ENCODE measurements around the gene SLC6A11.

Gene SLC6A11

DNA sequence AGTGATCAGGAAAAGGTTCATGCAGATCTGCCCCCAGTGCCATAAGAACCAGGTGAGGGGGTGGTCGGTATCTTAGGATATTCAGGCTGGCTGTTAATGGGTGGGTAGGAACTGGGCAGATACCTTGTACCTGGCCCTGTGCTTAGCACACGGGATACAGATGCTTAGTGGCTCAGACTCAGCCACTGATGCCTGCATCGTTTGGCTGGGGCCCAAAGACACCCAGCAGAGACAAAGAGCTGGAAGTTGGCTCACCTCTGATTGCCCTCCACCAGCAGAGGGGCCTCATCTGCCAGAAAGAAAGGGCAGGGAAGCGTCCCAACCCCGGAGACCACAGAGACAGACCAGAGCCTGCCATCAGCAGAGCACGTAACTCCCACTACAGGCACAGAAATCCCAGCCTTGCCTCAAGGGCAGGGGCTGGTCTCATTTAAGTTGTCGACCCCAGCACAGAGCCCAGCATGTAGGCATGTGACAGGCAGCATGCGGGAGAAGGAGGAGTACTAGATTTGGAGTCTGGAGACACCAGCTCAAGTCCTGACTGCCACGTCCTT lies 112.5 kb downstream of the SLC6A11 start:
- H3K27me3 ChIP-seq (ENCODE audit: control insufficient read depth, insufficient read depth, low read length) = no peaks in the 10 kb centered on the region
- H3K9me3 ChIP-seq (ENCODE audit: control insufficient read depth, insufficient read depth, low read length) = no peaks in the 10 kb centered on the region
- H3K4me3 ChIP-seq (ENCODE audit: low read length) = no peak overlapping the region
- H3K36me3 ChIP-seq (ENCODE audit: control insufficient read depth, insufficient read depth, low read length) = no peaks in the 10 kb centered on the region
- no CpG with 5 or more reads among the region's 9 CpGs for WGBS (ENCODE audit: insufficient coverage, insufficient read length)
- H3K27ac ChIP-seq (ENCODE audit: low read length) = no peak overlapping the region
- H3K4me1 ChIP-seq (ENCODE audit: control insufficient read depth, insufficient read depth, low read length) = no peaks in the 10 kb centered on the region; the same call in 1 of the 2 replicates
- no peak for DNase-seq (ENCODE audit: low read depth, low spot score)

- Histone ChIP-seq H3K9me3 (ENCODE audit: control insufficient read depth, insufficient read depth, low read length) (no peaks in the 10 kb centered on the region), H3K4me1 (ENCODE audit: control insufficient read depth, insufficient read depth, low read length) (no peaks in the 10 kb centered on the region; the same call in 1 of the 2 replicates), H3K36me3 (ENCODE audit: control insufficient read depth, insufficient read depth, low read length) (no peaks in the 10 kb centered on the region), H3K27me3 (ENCODE audit: control insufficient read depth, insufficient read depth, low read length) (no peaks in the 10 kb centered on the region), H3K4me3 (ENCODE audit: low read length) (no peak overlapping the region), H3K27ac (ENCODE audit: low read length) (no peak overlapping the region)
- no CpG with 5 or more reads among the region's 17 CpGs for WGBS (ENCODE audit: insufficient coverage, insufficient read length)
- no peak for DNase-seq (ENCODE audit: low read depth, low spot score)
Measured at GRCh38 chr3:10928961-10929471, 113.0 kb downstream of the SLC6A11 start.

DNA sequence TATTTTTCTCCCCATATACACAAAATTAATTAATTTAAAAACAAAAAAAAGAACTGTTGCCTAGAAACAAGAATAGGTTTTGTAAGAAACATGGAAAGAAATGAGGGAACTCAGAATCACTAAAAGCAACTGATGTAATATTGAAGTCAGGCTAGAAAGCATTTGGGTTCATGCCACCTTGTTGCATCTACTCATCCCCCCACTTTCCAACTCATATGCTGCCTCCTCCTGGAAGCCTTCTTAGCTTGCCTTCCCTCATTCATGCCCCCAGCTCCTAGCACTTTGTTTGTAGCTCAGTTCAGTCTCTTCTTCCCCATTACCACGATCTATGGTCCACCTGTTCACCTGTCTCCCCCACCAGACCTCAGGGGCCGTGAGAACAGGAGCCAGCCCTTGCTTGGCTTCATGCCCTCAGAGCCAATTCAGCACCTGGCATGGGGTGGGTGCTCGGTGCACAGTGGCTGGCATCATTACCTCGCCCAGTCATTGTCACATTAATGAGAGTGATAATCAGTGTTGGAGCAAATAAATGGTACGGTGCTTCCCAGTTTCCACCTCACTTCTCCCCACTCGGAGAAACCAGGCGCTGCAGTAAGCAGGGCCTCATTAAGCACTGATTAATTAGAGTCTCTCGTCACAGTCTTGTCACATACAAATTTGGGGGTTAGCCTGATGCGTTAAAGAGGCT lies 114.1 kb downstream of the SLC6A11 start:
- Histone ChIP-seq H3K9me3 (ENCODE audit: control insufficient read depth, insufficient read depth, low read length) (no peaks in the 10 kb centered on the region), H3K4me3 (ENCODE audit: low read length) (no peak overlapping the region), H3K4me1 (ENCODE audit: control insufficient read depth, insufficient read depth, low read length) (no peaks in the 10 kb centered on the region; the same call in 1 of the 2 replicates), H3K27me3 (ENCODE audit: control insufficient read depth, insufficient read depth, low read length) (no peaks in the 10 kb centered on the region), H3K36me3 (ENCODE audit: control insufficient read depth, insufficient read depth, low read length) (no peaks in the 10 kb centered on the region; the same call in 1 of the 2 replicates), H3K27ac (ENCODE audit: low read length) (no peak overlapping the region)
- DNase-seq (ENCODE audit: low read depth, low spot score) = no peak
- WGBS (ENCODE audit: insufficient coverage, insufficient read length) = no CpG with 5 or more reads among the region's 9 CpGs

DNA sequence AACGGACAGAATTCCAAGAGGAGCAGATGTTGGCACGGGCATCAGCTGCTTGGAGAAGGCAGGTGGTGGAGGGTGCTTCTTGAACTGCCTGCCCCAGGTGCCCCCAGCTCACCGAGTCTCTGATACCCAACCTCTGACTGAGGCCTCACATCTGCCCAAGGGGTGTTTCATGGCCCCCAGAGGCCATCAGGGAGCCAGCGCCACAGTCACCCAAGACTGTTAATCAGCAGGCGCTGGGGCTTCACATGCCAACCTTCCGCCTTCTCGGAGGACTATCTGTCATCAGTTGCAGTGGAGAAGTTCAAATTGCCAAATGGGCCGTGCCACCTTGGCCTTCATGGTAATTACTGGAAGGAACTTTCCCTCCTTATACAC lies 114.6 kb downstream of the SLC6A11 start:
- Histone ChIP-seq H3K27ac (ENCODE audit: low read length) (no peak overlapping the region), H3K4me1 (ENCODE audit: control insufficient read depth, insufficient read depth, low read length) (no peaks in the 10 kb centered on the region; the same call in 1 of the 2 replicates), H3K9me3 (ENCODE audit: control insufficient read depth, insufficient read depth, low read length) (no peaks in the 10 kb centered on the region), H3K27me3 (ENCODE audit: control insufficient read depth, insufficient read depth, low read length) (no peaks in the 10 kb centered on the region), H3K36me3 (ENCODE audit: control insufficient read depth, insufficient read depth, low read length) (no peaks in the 10 kb centered on the region; the same call in 1 of the 2 replicates), H3K4me3 (ENCODE audit: low read length) (no peak overlapping the region)
- DNase-seq (ENCODE audit: low read depth, low spot score) = no peak
- WGBS (ENCODE audit: insufficient coverage, insufficient read length) = no CpG with 5 or more reads among the region's 8 CpGs

DNA sequence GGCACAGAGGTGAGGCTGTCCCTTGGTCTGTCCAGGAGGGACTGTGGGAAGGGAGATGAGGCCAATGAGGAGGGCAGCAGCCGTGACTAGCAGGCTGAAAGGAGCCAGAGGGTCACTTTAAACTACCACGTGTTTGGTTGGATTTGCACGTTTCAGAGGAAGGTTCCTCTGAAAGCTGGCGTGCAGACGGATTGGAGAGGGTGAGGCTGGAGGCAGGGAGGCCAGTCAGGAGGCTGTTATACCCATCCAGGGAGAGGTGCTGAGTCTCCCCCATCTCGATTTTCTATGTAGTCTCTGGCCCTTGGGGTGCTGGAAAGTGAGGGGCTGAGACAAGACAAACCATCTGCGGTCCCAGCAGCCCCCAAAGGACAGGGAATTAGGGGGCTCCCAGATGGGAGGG lies 116.6 kb downstream of the SLC6A11 start:
- DNase-seq (ENCODE audit: low read depth, low spot score) = no peak
- H3K36me3 ChIP-seq (ENCODE audit: control insufficient read depth, insufficient read depth, low read length) = no peaks in the 10 kb centered on the region; the same call in 1 of the 2 replicates
- H3K27me3 ChIP-seq (ENCODE audit: control insufficient read depth, insufficient read depth, low read length) = no peaks in the 10 kb centered on the region
- H3K4me1 ChIP-seq (ENCODE audit: control insufficient read depth, insufficient read depth, low read length) = no peaks in the 10 kb centered on the region; the same call in 1 of the 2 replicates
- H3K9me3 ChIP-seq (ENCODE audit: control insufficient read depth, insufficient read depth, low read length) = no peaks in the 10 kb centered on the region
- WGBS (ENCODE audit: insufficient coverage, insufficient read length) = no CpG with 5 or more reads among the region's 7 CpGs
- H3K27ac ChIP-seq (ENCODE audit: low read length) = no peak overlapping the region
- no peak overlapping the region for H3K4me3 ChIP-seq (ENCODE audit: low read length)

- Histone ChIP-seq H3K27me3 (ENCODE audit: control insufficient read depth, insufficient read depth, low read length) (no peaks in the 10 kb centered on the region), H3K4me3 (ENCODE audit: low read length) (no peak overlapping the region), H3K36me3 (ENCODE audit: control insufficient read depth, insufficient read depth, low read length) (no peaks in the 10 kb centered on the region; the same call in 1 of the 2 replicates), H3K9me3 (ENCODE audit: control insufficient read depth, insufficient read depth, low read length) (no peaks in the 10 kb centered on the region), H3K27ac (ENCODE audit: low read length) (no peak overlapping the region), H3K4me1 (ENCODE audit: control insufficient read depth, insufficient read depth, low read length) (no peaks in the 10 kb centered on the region; the same call in 1 of the 2 replicates)
- no CpG with 5 or more reads among the region's 8 CpGs for WGBS (ENCODE audit: insufficient coverage, insufficient read length)
- DNase-seq (ENCODE audit: low read depth, low spot score) = no peak
Measured at GRCh38 chr3:10933021-10933420, 117.0 kb downstream of the SLC6A11 start.

- Histone ChIP-seq H3K9me3 (ENCODE audit: control insufficient read depth, insufficient read depth, low read length) (no peaks in the 10 kb centered on the region), H3K4me1 (ENCODE audit: control insufficient read depth, insufficient read depth, low read length) (no peaks in the 10 kb centered on the region; the same call in 1 of the 2 replicates), H3K27me3 (ENCODE audit: control insufficient read depth, insufficient read depth, low read length) (no peaks in the 10 kb centered on the region), H3K27ac (ENCODE audit: low read length) (no peak overlapping the region), H3K4me3 (ENCODE audit: low read length) (no peak overlapping the region), H3K36me3 (ENCODE audit: control insufficient read depth, insufficient read depth, low read length) (no peaks in the 10 kb centered on the region; the same call in 1 of the 2 replicates)
- DNase-seq (ENCODE audit: low read depth, low spot score) = no peak
- no CpG with 5 or more reads among the region's 1 CpG for WGBS (ENCODE audit: insufficient coverage, insufficient read length)
Measured at GRCh38 chr3:10933470-10933804, 117.4 kb downstream of the SLC6A11 start.

DNA sequence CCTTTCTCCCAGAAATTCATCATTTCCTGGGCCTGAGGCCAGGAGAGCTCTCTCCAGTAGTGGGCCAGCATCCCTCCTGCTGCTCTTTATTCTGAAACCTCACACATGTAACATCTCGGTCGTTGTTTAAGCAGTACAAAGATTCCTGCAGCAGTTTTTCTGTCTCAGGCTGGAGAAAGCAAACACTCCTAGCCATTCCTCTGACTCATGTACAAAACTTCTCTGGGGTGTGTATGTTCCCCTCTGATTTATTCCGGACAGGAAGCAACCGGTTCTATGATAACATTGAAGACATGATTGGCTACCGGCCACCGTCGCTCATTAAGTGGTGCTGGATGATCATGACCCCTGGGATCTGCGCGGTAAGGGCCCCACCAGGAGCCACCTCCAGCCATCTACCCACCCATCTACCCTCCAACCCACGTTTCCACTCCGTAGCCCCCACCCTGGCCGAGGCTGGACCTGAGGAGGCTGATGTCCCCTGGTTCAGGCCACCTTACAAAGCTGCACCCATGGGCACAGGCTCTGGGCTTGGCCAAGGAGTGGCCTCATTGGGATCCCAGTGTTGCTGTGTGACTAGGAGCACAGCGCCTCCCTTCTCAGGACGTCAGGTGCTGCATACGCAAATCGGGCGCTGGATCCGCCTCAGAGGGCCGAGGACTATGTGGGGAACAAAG lies 117.9 kb downstream of the SLC6A11 start:
- H3K36me3 ChIP-seq (ENCODE audit: control insufficient read depth, insufficient read depth, low read length) = no peaks in the 10 kb centered on the region; the same call in 1 of the 2 replicates
- H3K4me1 ChIP-seq (ENCODE audit: control insufficient read depth, insufficient read depth, low read length) = no peaks in the 10 kb centered on the region; the same call in 1 of the 2 replicates
- H3K27ac ChIP-seq (ENCODE audit: low read length) = no peak overlapping the region
- H3K4me3 ChIP-seq (ENCODE audit: low read length) = no peak overlapping the region
- H3K9me3 ChIP-seq (ENCODE audit: control insufficient read depth, insufficient read depth, low read length) = no peaks in the 10 kb centered on the region
- no peaks in the 10 kb centered on the region for H3K27me3 ChIP-seq (ENCODE audit: control insufficient read depth, insufficient read depth, low read length)
- DNase-seq (ENCODE audit: low read depth, low spot score) = no peak
- WGBS (ENCODE audit: insufficient coverage, insufficient read length) = no CpG with 5 or more reads among the region's 19 CpGs

GRCh38 chr3:10935028-10935427 lies 119.0 kb downstream of the SLC6A11 start:
- Histone ChIP-seq H3K9me3 (ENCODE audit: control insufficient read depth, insufficient read depth, low read length) (no peaks in the 10 kb centered on the region), H3K27ac (ENCODE audit: low read length) (no peak overlapping the region), H3K36me3 (ENCODE audit: control insufficient read depth, insufficient read depth, low read length) (no peaks in the 10 kb centered on the region; the same call in 1 of the 2 replicates), H3K27me3 (ENCODE audit: control insufficient read depth, insufficient read depth, low read length) (no peaks in the 10 kb centered on the region), H3K4me3 (ENCODE audit: low read length) (no peak overlapping the region), H3K4me1 (ENCODE audit: control insufficient read depth, insufficient read depth, low read length) (no peaks in the 10 kb centered on the region; the same call in 1 of the 2 replicates)
- WGBS (ENCODE audit: insufficient coverage, insufficient read length) = no CpG with 5 or more reads among the region's 12 CpGs
- DNase-seq (ENCODE audit: low read depth, low spot score) = no peak

- WGBS (ENCODE audit: insufficient coverage, insufficient read length) = no CpG with 5 or more reads among the region's 9 CpGs
- Histone ChIP-seq H3K4me3 (ENCODE audit: low read length) (no peak overlapping the region), H3K36me3 (ENCODE audit: control insufficient read depth, insufficient read depth, low read length) (no peaks in the 10 kb centered on the region; the same call in 1 of the 2 replicates), H3K9me3 (ENCODE audit: control insufficient read depth, insufficient read depth, low read length) (no peaks in the 10 kb centered on the region), H3K27me3 (ENCODE audit: control insufficient read depth, insufficient read depth, low read length) (no peaks in the 10 kb centered on the region), H3K27ac (ENCODE audit: low read length) (no peak overlapping the region), H3K4me1 (ENCODE audit: control insufficient read depth, insufficient read depth, low read length) (no peaks in the 10 kb centered on the region; the same call in 1 of the 2 replicates)
- DNase-seq (ENCODE audit: low read depth, low spot score) = no peak
Measured at GRCh38 chr3:10935846-10936631, 120.0 kb downstream of the SLC6A11 start.

Measured in iPS DF 6.9 (cell line).